GM23248 (cell line): ENCODE results near the gene KIF3A. TPM values are rescaled to one million over a fixed set of nuclear protein-coding genes. Genes with fewer than 3 reads are reported as not detected.

Experiments
- DNase-seq: peaks from one replicate; pipeline ENCODE4 v3.0.0-alpha.2; 2015
- H2AFZ ChIP-seq: fragments of 200-600 bp; sonication (generic); 2 replicates; pipeline ENCODE4 v1.6.1; 2016; ENCODE audit warnings: antibody characterized with exemption
- H3F3A ChIP-seq: fragments of 200-600 bp; sonication (generic); 2 replicates; pipeline ENCODE4 v1.6.1; 2016; ENCODE audit warnings: mild to moderate bottlenecking, antibody characterized with exemption, mixed run types; ENCODE audit not compliant: insufficient read depth
- H3K27ac ChIP-seq: fragments of 200-600 bp; sonication (generic); 2 replicates; pipeline ENCODE4 v1.5.1; 2016; ENCODE audit warnings: mild to moderate bottlenecking
- H3K27me3 ChIP-seq: fragments of 200-600 bp; sonication (generic); replicated peaks from 2 replicates; pipeline ENCODE4 v1.6.1; 2016; ENCODE audit warnings: mild to moderate bottlenecking; ENCODE audit not compliant: insufficient read depth
- H3K36me3 ChIP-seq: fragments of 200-600 bp; sonication (generic); 2 replicates; pipeline ENCODE4 v1.6.1; 2016; ENCODE audit warnings: low read depth, mild to moderate bottlenecking
- H3K4me1 ChIP-seq: fragments of 200-600 bp; sonication (generic); 2 replicates; pipeline ENCODE4 v1.6.1; 2016; ENCODE audit warnings: mild to moderate bottlenecking; ENCODE audit not compliant: insufficient read depth
- H3K4me2 ChIP-seq: fragments of 200-600 bp; sonication (generic); one replicate; pipeline ENCODE4 v1.6.1; 2016; ENCODE audit warnings: mild to moderate bottlenecking; ENCODE audit not compliant: unreplicated experiment
- H3K4me3 ChIP-seq: fragments of 200-600 bp; sonication (generic); 2 replicates; pipeline ENCODE4 v1.5.1; 2016; ENCODE audit warnings: mild to moderate bottlenecking
- H3K79me2 ChIP-seq: fragments of 200-600 bp; sonication (generic); 2 replicates; pipeline ENCODE4 v1.6.1; 2016; ENCODE audit warnings: mild to moderate bottlenecking; ENCODE audit not compliant: insufficient read depth
- H3K9ac ChIP-seq: fragments of 200-600 bp; sonication (generic); 2 replicates; pipeline ENCODE4 v1.6.1; 2016; ENCODE audit warnings: mild to moderate bottlenecking
- H3K9me2 ChIP-seq: fragments of 200-600 bp; sonication (generic); 2 replicates; pipeline ENCODE4 v1.6.1; 2016; ENCODE audit warnings: mixed run types, mild to moderate bottlenecking, moderate library complexity; ENCODE audit not compliant: insufficient read depth
- H3K9me3 ChIP-seq: fragments of 200-600 bp; sonication (generic); one replicate; pipeline ENCODE4 v1.6.1; 2017; ENCODE audit warnings: low read depth
- H4K20me1 ChIP-seq: fragments of 200-600 bp; sonication (generic); 2 replicates; pipeline ENCODE4 v1.6.0; 2016; ENCODE audit not compliant: insufficient read depth
- EZH2 ChIP-seq: fragments of 200-600 bp; sonication (generic); IDR thresholded peaks from 2 replicates; pipeline ENCODE4 v1.6.1; 2018; ENCODE audit warnings: antibody characterized with exemption, mild to moderate bottlenecking; ENCODE audit not compliant: insufficient read depth, poor library complexity, severe bottlenecking
- EZH2phosphoT487 ChIP-seq: fragments of 200-600 bp; sonication (generic); IDR thresholded peaks from 2 replicates; pipeline ENCODE4 v1.6.1; 2018; ENCODE audit warnings: antibody characterized with exemption, moderate library complexity, mild to moderate bottlenecking, low read depth; ENCODE audit not compliant: insufficient read depth
- WGBS, 2 experiments: methylation state at CpG; one replicate each; pipeline ENCODE4 v1.1.6; 2015 to 2017; ENCODE audit warnings: low lambda C conversion rate in 2 of 2, low coverage in 1 of 2; ENCODE audit errors: missing lambda C conversion rate in 2 of 2; 5-methylcytosine and 5-hydroxymethylcytosine counted together
- in situ Hi-C: fragments of 300-500 bp; cut with MboI; formaldehyde crosslinking; loops from 2 replicates; pipeline ENCODE4 v1.15.0; 2020
- polyA plus RNA-seq: library from polyadenylated mRNA; unstranded; fragments of >200 nt; fragmentation: Nextera tagmentation; extraction: Ambion mirVana; gene quantifications from 2 replicates; pipeline ENCODE4 v1.2.1, GENCODE V29; 2016
- total RNA-seq: library from RNA; depleted of rRNA; stranded (reverse); fragments of >200 nt; shearing (Covaris generic); gene quantifications from 2 replicates; pipeline ENCODE4 v1.2.3, GENCODE V29; 2014

Gene KIF3A
- total and polyA plus RNA-seq, 2 experiments from 2014 or later, result 6.8 to 18.8 TPM

DNA sequence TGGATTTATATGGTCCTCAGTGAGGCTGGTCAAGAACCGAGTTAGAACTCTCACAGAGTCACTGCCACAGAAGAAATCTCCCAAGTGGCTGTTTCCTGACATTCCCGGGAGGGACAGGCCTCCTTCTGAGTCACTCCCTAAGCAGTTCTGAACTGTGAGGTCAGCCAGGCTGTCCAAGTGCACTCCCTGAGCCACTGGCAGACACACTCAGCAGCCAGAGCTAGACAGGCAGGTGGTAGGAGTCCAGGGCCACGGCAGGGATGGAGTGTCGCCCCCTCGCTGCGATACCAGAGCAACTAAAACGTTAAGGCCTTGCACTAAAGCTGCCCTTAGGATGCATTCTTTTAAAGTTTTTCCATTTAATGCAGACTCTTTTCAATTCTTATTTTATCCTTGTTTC, 60.2 kb downstream of the KIF3A start:
- Histone ChIP-seq H3K27ac (peak overlapping the region; percentile 5; the same call in 1 of the 2 replicates), H3K79me2 (no peaks in the 10 kb centered on the region), H3K4me3 (no peak overlapping the region), H3K9me2 (no peaks in the 10 kb centered on the region), H3K9ac (no peak overlapping the region), H3F3A (peaks cover 37% of the 10 kb centered on the region), H3K4me1 (peaks cover 31% of the 10 kb centered on the region), H3K4me2 (peak overlapping the region; percentile 48), H3K27me3 (no peaks in the 10 kb centered on the region), H4K20me1 (no peaks in the 10 kb centered on the region), H2AFZ (no peak overlapping the region), H3K36me3 (no peaks in the 10 kb centered on the region), H3K9me3 (no peaks in the 10 kb centered on the region)
- no peak for TF ChIP-seq EZH2
- TF ChIP-seq EZH2phosphoT487, result no peak
- peak; percentile 96 for DNase-seq
- WGBS, 2 experiments, result 10 to 11% methylated on average over 7 of the region's 7 CpGs
- in situ Hi-C loops, result no loop called here

DNA sequence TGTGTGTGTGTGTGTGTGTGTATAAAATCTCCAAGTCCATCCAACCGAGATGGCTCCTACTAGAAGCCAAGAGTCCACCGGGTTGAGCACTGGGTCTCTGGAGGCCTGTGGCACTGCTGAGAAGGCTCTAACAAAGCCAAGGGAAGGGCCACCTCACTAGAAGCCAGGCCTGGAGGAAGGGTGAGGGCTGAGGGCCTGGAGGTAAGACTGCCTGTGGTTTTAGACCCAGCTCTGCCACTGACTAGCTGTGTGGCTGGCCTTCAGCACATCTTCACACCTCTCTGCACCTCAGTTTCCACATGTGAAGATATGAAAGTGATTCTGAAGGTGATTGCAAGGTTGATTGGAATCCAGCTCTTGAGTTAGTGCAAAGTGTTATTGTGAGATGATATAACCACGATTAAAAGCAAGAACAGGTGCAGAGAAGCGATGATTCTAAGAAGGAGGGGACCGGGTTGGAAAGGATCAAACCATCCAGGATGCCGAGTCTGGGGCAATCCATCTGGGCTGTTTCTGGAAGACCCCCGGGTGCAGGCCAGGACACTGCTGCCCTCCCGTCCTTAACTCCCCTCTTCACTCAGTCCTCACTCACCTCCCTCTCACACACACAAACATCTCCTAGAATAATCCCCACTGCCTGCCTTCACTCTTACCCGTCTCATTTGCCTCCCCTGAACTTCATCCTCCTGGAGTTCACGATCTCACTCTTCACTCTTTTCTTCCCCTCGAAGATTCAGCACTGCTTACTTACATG, 61.2 kb downstream of the KIF3A start:
- TF ChIP-seq EZH2 (no peak), EZH2phosphoT487 (no peak)
- 94 to 96% methylated on average over 11 of the region's 11 CpGs for WGBS, 2 experiments
- no peaks in the 10 kb centered on the region for H3K9me2 ChIP-seq
- no peaks in the 10 kb centered on the region for H3K27me3 ChIP-seq
- H4K20me1 ChIP-seq, result no peaks in the 10 kb centered on the region
- no peaks in the 10 kb centered on the region for H3K9me3 ChIP-seq
- H3K36me3 ChIP-seq, result no peaks in the 10 kb centered on the region
- no peak overlapping the region for H3K4me3 ChIP-seq
- peaks cover 31% of the 10 kb centered on the region for H3K4me1 ChIP-seq
- H3K27ac ChIP-seq, result no peak overlapping the region
- no peak overlapping the region for H3K9ac ChIP-seq
- H3K4me2 ChIP-seq, result no peak overlapping the region
- in situ Hi-C loops, result no loop called here
- no peak for DNase-seq
- no peak overlapping the region for H2AFZ ChIP-seq
- H3F3A ChIP-seq, result peaks cover 37% of the 10 kb centered on the region
- H3K79me2 ChIP-seq, result no peaks in the 10 kb centered on the region

DNA sequence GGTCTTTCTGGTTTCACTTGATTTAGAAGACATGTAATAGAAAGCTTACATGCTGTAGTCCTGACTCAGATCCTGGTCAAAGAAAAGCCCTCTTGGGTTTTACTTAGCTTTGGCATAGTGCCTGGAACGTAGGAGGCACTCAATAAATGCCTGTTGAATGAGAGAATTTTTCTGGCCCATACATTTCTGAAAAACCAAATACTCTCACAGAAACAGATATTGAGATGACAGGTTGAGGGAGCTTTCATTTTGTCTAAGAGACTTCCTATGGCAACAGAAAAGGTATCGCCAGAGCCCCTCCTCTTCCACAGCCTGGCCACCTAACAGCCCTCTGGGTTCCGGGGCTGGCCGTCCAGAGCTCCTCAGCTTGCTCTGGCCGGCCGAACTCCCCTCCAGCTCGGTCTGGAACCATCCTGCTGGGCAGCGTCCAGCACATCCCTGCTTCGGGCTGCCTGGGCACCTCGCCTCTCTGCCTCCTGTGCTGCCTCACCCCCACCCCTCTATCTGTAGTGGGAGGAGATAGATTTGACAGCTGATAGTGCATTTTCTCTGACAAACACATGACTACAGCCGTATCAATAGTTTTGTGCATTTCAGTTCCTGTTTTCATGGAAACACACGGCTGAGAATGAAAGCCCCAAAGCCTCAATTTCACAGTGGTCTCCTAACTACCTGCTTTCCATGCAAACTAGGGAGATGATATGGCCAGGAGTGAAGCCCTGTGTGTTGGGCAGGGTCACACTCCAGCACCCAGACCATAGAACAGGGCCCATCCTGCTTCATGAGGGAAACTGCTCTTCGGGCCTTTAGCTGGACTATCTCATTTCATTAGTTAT, 62.5 kb downstream of the KIF3A start:
- peaks cover 31% of the 10 kb centered on the region for H3K4me1 ChIP-seq
- TF ChIP-seq EZH2 (no peak), EZH2phosphoT487 (no peak)
- H3K9ac ChIP-seq, result peak overlapping the region; percentile 76
- H3K4me3 ChIP-seq, result peak overlapping the region; percentile 71
- no peaks in the 10 kb centered on the region for H4K20me1 ChIP-seq
- 9 to 12% methylated on average over 13 of the region's 13 CpGs for WGBS, 2 experiments
- H3K4me2 ChIP-seq, result peak overlapping the region; percentile 84
- no peaks in the 10 kb centered on the region for H3K9me3 ChIP-seq
- no peaks in the 10 kb centered on the region for H3K27me3 ChIP-seq
- H3F3A ChIP-seq, result peaks cover 37% of the 10 kb centered on the region
- no peaks in the 10 kb centered on the region for H3K9me2 ChIP-seq
- no peaks in the 10 kb centered on the region for H3K36me3 ChIP-seq
- no peaks in the 10 kb centered on the region for H3K79me2 ChIP-seq
- peak overlapping the region; percentile 81 for H3K27ac ChIP-seq
- peak; percentile 99 for DNase-seq
- in situ Hi-C loops, result no loop called here
- H2AFZ ChIP-seq, result peak overlapping the region; percentile 84

DNA sequence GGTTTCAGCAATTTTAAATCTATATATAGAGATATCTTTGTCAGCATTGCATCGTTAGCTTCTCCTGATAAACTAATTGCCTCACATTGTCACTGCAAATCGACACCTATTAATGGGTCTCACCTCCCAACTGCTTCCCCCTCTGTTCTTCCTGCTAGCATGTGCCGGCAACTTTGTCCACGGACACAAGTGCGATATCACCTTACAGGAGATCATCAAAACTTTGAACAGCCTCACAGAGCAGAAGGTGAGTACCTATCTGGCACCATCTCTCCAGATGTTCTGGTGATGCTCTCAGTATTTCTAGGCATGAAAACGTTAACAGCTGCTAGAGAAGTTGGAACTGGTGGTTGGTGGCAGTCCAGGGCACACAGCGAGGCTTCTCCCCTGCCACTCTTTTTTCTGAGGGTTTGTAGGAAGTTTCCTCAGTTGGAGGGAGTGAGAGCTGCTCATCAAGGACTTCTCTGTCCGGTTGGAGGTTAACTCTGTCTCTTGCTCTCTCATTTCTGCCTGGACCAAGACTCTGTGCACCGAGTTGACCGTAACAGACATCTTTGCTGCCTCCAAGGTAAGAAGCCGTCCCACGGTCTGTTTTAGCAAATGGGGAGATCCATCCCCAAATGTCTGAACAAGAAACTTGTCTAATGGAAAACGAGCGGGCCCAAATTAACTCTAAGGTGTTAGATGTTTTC, 63.3 kb downstream of the KIF3A start, which contains the start of gene IL4:
Gene IL4, plus strand, starts transcription at position 51 of the 692 bp plus-strand sequence. Its CDS starts 62 bp downstream, at position 113.
- Histone ChIP-seq H3K9me3 (no peaks in the 10 kb centered on the region), H3K9me2 (no peaks in the 10 kb centered on the region), H3K79me2 (no peaks in the 10 kb centered on the region), H2AFZ (peak within 1 kb of the TSS; percentile 84), H3K27ac (peak within 1 kb of the TSS; percentile 81), H3K9ac (peak within 1 kb of the TSS; percentile 76), H3F3A (peaks cover 37% of the 10 kb centered on the region), H3K36me3 (no peaks in the 10 kb centered on the region), H4K20me1 (no peaks in the 10 kb centered on the region), H3K4me1 (peaks cover 31% of the 10 kb centered on the region), H3K4me2 (peak within 1 kb of the TSS; percentile 84), H3K4me3 (peak within 1 kb of the TSS; percentile 71), H3K27me3 (no peaks in the 10 kb centered on the region)
- TF ChIP-seq EZH2phosphoT487, result no peak
- TF ChIP-seq EZH2, result no peak
- WGBS, 2 experiments, result 41 to 42% methylated on average over 14 of the region's 14 CpGs
- DNase-seq, result no peak
- in situ Hi-C loops, result no loop called here
